ENCODE results near the gene ATRNL1.
"Not testable (repeated sequence)": the region's sequence is repeated elsewhere in the genome, so short reads cannot be mapped to it uniquely, and the experiment has no call there.

ATRNL1 gene

GRCh38 chr10:115432188-115432819, 339.1 kb downstream of the ATRNL1 start:
- peak in 1 of 2 experiments; percentile 14 for DNase-seq

- no peak for DNase-seq
Observed at GRCh38 chr10:115436999-115437398, 343.8 kb downstream of the ATRNL1 start.

DNA sequence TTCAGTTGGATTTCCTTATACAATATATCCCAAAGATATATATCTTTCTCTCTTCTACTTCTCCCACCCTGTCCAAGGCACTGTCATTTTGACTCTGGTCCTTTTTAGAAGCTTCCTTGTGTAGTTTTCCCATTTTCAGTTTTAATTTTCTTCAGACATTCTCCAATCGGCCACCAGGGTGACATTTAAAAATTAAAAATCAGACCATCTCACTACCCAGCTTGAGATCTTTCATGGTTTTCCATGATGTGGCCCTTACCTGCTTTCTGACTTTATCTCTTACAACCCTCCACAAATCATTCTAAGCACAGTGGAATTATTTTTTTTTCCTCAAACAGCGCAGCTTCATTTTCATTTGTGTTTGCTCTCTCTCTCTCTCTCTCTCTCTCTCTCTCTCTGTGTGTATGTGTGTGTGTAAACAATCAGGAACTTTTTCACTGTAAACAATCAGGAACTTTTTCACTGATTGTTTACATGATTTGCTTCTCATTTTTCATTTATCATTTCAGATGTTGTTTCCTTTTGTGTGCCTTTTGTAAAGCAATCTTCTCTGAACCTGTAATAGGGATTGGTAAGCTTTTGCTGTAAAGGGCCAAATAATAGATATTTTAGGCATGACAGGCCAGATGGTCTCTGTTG, 348.9 kb downstream of the ATRNL1 start:
- no peak for DNase-seq

- no peak for DNase-seq
Observed at GRCh38 chr10:115456812-115457211, 363.6 kb downstream of the ATRNL1 start.

DNA sequence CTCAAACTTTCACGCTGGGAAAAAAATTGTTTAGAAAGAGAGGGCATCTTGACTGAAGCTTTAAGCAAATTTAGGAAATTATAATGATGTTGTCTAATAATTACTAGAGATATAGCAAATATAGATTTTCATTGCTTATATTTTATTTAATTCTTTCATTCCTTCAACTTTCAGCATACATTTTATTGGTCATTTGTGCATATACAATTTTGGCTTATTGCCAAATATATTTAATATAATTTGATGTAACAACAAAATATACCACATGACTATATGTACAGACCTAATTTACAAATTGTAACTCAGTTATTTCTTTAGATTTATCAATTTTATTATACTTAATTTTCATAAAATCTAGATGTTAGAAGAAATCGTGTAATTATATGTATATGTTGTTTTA, 390.1 kb downstream of the ATRNL1 start:
- DNase-seq: no peak

GRCh38 chr10:115491526-115492140, 398.5 kb downstream of the ATRNL1 start:
- no peak for DNase-seq

GRCh38 chr10:115503546-115503945, 410.4 kb downstream of the ATRNL1 start:
- DNase-seq: no peak

DNA sequence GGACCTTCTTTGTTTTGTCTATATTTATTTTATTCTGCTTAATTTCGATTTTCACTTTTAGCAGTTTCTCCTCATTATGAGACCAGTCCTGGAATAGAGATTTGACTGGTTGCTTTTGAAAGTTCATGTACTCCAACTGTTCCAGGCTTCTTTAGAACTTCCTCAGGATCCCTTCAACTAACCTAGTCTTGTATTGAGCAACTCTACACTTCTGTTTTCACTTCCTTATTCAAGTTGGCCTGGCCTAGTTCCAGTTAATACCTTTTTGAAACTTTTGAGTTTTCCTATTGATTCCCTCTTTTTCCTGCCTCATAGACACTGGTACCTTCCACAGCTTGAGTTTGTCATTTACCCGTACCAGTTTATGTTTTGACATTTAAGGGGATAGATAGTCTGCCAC, 421.7 kb downstream of the ATRNL1 start:
- no peak for DNase-seq

DNA sequence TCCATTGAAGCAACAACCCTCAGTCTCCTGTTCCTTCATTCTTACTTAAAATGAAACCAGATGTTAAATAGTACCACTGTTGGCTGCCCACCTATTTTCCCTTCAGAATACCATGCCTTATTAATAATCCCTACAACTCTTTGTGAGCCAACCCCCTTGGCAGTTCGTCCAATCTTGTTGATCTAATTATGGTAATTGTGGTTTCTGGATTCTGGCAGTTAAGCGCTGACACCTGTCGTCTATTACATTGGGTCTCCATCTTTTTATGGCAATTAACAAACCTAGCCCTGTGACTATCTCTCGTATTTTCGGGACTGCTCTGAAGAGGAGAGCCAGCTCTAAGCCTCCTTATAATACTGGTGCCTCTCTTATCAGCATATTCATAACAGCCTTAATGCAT, 432.0 kb downstream of the ATRNL1 start:
- peak; percentile 43 to 76 for DNase-seq

DNA sequence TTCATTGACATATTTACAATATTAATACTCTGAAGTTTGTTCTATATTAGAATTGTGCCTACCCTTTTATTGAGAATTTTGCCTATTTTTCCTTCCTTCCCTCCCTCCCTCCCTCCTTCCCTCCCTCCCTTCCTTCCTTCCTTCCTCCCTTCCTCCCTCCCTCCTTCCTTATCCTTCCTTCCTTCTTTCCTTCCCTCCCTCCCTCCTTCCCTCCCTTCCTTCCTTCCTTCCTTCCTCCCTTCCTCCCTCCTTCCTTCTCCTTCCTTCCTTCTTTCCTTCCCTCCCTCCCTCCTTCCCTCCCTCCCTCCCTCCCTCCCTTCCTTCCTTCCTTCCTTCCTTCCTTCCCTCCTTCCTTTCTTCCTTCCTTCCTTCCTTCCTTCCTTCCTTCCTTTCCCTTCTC, 434.5 kb downstream of the ATRNL1 start:
- not testable (repeated sequence) for DNase-seq

DNA sequence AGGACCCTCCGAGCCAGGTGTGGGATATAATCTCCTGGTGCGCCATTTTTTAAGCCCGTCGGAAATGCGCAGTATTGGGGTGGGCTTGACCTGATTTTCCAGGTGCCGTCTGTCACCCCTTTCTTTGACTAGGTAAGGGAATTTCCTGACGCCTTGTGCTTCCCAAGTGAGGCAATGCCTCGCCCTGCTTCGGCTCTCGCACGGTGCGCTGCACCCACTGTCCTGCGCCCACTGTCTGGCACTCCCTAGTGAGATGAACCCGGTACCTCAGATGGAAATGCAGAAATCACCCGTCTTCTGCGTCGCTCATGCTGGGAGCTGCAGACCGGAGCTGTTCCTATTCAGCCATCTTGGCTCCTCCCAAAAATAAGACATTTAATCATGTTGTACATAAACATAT, 443.2 kb downstream of the ATRNL1 start:
- not testable (repeated sequence) for DNase-seq

DNA sequence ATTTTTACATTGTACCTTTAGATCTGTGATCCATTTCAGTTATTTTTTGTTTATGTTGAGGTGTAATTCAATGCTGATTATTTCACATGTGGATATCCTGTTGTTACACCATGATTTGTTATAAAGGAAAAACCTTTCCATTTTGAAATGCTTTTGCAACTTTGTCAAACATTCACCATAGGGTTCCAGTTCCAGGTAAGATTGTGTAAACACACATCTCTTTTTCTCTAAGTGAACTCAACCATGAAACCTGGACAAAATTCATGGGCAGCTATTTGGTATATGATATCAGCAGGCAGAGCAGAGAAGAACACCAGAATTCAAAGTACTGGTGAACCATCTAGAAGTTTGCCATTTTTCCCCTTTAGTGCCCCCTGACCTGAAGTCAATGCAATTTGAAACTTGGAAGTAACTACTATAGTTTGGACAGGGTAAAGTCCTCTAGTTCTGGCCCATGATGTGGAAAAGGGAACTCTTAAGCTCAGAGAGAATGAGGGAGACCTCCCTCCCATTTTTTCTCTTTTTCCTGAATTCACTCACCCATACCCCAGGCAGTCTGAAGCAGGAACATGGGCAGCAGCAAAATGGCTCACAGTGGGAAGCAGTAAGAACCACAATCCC, 446.1 kb downstream of the ATRNL1 start:
- no peak for DNase-seq

DNA sequence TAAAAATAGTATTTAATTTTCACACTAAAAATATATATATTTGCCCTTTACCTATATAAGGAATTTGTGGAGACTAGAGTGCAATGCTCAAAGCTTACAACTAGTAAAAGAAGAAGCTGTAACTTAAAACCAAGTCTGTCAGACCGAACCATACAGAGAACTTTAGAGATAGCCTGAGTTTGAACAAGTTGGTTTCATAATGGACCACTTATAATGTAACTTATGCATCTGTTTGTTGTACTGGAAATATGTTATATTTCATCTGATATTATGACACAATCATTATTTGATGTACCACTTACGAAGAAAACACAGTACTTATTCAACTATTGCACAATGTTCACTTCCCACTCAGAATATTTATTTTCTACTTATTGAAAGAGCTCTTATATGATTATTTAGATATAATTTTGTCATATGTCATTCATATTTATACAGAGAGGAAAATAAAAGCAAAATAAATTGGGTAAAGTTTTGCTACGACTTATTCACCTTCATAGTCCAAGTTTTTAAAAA, 462.8 kb downstream of the ATRNL1 start:
- no peak for DNase-seq

- DNase-seq: no peak
Observed at GRCh38 chr10:115558252-115558651, 465.1 kb downstream of the ATRNL1 start.

DNA sequence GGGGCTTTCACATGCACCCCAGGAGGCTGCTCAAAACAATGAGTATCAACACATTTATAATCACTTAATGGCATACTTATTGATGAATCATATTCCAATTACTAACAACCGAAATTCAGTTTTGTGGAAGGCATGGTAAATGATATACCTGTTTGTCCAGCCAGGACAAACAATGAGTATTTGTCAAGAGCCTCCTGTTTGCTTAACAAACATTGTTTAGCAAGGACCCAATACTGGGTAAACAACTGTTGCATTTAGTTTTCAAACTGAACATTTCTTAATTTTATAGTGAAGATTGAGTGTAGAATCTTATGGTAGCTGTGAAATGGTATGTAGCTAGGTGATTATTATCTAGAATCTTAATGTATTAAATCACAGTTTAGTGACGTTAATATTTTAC, 473.7 kb downstream of the ATRNL1 start:
- no peak for DNase-seq

DNA sequence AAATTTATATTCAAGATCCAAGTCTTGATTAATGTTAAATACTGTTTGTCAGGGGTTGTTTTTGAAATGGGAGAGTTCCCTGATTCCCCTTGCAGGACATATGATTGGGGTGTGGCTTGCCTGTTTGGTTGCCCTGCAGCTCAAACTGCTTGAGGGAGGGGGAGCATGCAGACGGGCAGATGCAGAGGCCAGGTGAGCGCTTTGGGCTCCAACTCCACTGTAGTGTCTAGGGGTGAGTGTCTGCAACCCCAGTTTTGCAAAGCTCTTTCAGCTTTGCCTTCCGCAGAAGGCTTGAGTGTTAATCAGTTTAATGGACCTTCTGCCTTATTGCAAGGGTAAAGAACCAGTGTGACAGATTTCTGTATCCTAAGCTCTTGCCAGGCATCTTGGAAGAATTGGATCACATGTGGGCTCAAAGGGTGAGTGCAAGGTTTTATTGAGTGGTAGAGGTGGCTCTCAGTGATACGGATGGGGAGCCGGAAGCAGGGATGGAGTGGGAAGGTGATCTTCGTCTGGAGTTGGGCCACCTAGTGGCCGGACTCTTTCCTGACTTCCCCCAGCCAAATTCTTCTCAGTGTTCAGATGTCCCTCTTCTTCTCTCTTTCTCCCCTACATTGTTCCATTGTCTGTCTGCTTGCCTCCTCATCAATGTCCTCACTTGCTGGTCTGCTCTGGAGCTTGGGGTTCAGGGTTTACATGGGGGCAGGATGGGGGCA, 479.7 kb downstream of the ATRNL1 start:
- no peak for DNase-seq

GRCh38 chr10:115580239-115580638, 487.1 kb downstream of the ATRNL1 start:
- DNase-seq: no peak

DNA sequence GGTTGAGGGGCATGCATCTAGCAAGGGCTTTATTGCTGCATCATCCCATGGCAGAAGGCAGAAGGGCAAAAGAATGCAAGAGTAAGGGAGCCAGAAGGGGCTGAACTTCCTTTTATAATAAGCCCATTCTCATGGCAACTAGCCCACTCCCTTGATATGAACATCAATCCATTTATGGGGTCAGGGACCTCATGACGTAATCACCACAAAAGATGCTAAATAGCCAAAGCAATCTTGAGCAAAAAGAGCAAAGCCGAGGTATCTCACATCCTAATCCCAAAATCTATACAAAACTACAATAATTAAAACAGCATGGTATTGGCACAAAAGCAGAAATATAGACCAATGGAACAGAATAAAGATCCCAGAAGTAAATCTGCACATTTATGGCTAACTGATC, 499.9 kb downstream of the ATRNL1 start:
- DNase-seq: no peak

- DNase-seq: no peak
Observed at GRCh38 chr10:115604627-115605026, 511.5 kb downstream of the ATRNL1 start.

DNA sequence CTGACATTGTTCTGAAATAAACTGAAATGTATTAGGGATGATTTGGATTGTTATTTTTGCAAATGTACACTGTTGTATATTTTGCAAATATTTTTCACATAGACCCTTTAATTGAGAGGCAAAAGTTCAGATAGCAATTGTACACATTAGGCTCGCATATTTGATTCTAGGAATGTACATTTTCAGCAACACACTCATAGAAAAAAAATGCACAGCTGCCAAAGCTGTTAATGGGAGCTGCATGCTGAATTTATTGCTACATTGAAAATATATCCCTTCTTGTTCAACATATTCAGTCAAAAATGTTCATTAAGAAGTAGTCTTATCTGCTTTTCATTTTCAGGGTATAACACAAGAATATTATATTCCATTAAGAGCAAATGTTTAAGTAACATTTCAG, 512.9 kb downstream of the ATRNL1 start:
- no peak for DNase-seq

DNA sequence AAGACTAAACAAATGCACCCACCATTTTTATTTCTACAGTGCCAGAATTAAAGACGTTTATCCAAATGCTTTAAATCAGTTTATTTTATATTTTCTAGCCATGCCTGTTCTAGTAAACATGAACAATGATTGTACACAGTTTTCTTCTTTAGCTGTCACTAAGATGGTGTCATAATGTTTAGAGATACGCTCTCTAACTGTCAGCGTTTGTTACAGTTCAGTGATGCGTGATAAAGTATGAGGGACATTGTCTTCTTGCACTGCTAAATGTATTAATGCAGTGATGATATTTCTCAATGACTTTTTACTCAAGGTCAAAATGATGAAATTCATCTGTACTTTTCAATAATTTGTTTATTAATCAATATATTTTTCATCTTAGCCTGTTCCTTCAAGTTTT, 513.6 kb downstream of the ATRNL1 start:
- no peak for DNase-seq

- DNase-seq: no peak
Observed at GRCh38 chr10:115624448-115624847, 531.3 kb downstream of the ATRNL1 start.

- no peak for DNase-seq
Observed at GRCh38 chr10:115628616-115629015, 535.5 kb downstream of the ATRNL1 start.

Measured in NCI-H524 (cell line).